ENCODE measurements around the gene OAT. TPM values are rescaled to one million over a fixed set of nuclear protein-coding genes. Genes with fewer than 3 reads are reported as not detected.

The OAT gene
- total RNA-seq, 1 donor from 2014 or later: 35.0 TPM

DNA sequence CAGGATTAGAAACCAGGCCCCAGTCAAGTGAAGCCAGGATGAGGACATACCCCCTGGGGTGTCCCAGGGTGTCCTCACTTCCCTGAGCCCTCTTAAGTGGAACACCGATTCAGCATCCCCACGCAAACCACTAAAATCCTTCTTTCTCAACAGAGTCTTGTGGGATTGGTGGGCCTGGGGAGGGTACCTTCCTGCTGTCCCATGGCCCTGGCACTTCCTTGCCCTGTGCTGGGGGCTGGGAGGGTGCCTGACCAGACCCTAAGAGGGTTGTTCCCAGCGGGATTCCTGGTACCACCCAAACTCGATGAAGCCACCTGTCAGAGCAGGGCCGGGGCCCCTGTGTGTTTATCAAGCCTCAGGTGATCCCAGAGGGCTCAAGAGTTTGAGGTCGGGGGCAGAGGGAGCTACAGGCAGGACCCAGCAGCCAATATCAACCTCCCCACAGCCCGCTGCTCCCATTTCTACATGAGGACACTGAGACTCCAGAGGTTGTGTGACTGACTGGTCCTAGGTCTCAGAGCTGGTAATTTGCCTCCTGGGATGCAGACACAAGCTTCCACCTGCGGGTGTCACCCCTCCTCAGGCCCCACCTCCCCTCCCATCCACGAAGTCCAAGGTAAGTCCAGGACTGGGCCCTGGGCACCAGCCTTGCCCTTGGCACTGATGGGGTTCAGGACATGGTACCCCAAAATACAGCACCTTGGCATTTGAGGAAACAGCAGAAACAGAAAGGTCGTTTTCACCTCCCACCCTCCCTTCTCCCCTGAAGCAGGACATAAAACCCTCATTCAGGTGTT is 31.4 kb downstream of the OAT start:
- Mint-ChIP-seq H3K27me3 (peaks cover 26% of the 10 kb centered on the region), H3K36me3 (ENCODE audit: insufficient read depth) (no peaks in the 10 kb centered on the region), H3K9me3 (ENCODE audit: low read depth) (no peaks in the 10 kb centered on the region), H3K4me3 (ENCODE audit: low read depth) (peak overlapping the region; percentile 41), H3K27ac (no peak overlapping the region), H3K4me1 (ENCODE audit: low read depth) (no peaks in the 10 kb centered on the region)
- DNase-seq (ENCODE audit: low spot score, unreplicated experiment): no peak
- TF ChIP-seq, protein P1, sequence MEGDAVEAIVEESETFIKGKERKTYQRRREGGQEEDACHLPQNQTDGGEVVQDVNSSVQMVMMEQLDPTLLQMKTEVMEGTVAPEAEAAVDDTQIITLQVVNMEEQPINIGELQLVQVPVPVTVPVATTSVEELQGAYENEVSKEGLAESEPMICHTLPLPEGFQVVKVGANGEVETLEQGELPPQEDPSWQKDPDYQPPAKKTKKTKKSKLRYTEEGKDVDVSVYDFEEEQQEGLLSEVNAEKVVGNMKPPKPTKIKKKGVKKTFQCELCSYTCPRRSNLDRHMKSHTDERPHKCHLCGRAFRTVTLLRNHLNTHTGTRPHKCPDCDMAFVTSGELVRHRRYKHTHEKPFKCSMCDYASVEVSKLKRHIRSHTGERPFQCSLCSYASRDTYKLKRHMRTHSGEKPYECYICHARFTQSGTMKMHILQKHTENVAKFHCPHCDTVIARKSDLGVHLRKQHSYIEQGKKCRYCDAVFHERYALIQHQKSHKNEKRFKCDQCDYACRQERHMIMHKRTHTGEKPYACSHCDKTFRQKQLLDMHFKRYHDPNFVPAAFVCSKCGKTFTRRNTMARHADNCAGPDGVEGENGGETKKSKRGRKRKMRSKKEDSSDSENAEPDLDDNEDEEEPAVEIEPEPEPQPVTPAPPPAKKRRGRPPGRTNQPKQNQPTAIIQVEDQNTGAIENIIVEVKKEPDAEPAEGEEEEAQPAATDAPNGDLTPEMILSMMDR (IDR thresholded peaks at IDR 0.05; ENCODE audit: unreplicated experiment): no peak

DNA sequence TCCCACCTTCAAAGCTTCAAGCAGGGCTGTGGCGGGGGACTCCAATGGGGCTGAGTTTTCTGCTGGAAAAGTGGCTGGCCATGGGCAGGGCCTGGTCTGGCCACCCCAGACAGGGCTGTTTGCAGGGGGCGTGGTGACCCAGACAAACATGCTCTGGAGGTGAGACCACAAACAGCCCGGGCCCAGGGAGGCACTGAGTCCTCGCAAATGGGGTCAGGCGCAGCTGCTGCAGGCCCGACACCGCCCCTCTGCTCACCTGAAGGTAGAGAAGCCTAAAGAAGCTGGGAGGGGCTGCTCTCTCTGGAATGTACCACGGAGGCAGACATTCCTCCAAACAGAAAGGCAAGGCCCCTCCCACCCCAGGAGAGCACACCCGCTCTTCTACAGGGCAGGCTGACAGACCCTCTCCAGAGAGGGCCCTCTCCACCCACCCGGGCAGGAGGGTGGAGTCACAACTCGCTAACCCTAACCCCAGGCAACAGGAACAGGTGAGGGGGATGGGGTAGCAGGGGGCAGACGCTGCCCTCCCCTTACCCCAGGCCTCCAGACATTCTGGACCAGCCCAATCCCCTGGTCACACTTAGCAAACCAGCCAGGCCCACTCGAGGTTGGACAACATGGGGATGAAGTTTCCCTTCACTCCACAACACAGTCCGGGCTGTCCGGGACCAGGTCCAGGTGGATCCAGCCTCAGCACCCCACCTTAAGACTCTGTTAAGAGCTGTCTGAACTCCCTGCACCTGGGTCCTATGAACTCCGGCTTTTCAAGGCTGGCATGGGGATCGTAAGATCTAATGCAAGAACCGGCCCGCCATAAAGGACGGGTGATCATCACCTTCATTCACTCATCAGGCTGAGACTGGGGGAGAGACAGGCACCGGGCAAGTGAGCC is 32.3 kb downstream of the OAT start:
- DNase-seq (ENCODE audit: low spot score, unreplicated experiment): peak; percentile 29
- Mint-ChIP-seq H3K4me1 (ENCODE audit: low read depth) (peaks cover 2% of the 10 kb centered on the region), H3K4me3 (ENCODE audit: low read depth) (no peak overlapping the region), H3K27me3 (peaks cover 24% of the 10 kb centered on the region), H3K9me3 (ENCODE audit: low read depth) (no peaks in the 10 kb centered on the region), H3K27ac (no peak overlapping the region), H3K36me3 (ENCODE audit: insufficient read depth) (no peaks in the 10 kb centered on the region)
- TF ChIP-seq, protein P1 (IDR thresholded peaks at IDR 0.05; ENCODE audit: unreplicated experiment): no peak

DNA sequence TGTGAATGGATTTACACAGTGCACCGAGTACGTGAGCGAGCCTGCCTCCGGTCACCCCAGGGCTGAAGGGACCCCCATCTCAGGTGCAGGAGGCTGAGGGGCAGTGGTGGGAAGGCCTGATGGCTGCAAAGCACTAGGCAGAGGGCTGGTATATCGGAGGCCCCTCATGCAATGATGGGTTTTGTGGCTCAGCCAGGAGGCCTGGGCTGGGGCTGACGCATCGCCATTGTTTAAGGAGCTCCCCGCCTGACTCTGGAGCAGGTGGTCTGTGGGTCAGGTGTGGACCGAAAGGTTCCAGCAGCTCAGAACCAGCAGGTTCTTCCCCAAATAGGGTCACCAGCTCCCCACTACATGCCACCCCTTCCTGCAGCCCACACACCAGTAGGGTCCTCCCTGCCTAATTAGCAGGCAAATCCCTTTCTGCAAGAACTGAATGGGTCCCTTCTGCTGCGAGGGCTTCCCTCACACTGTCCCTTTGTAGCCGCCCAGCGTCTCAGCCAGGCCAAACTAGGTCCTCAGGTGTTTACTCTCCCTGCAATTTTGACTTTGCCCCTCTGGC is 33.0 kb downstream of the OAT start:
- TF ChIP-seq, protein P1 (IDR thresholded peaks at IDR 0.05; ENCODE audit: unreplicated experiment): no peak
- H3K36me3 Mint-ChIP-seq (ENCODE audit: insufficient read depth): no peaks in the 10 kb centered on the region
- peaks cover 30% of the 10 kb centered on the region for H3K27me3 Mint-ChIP-seq
- H3K4me1 Mint-ChIP-seq (ENCODE audit: low read depth): peaks cover 9% of the 10 kb centered on the region
- no peak for DNase-seq (ENCODE audit: low spot score, unreplicated experiment)
- no peak overlapping the region for H3K27ac Mint-ChIP-seq
- H3K9me3 Mint-ChIP-seq (ENCODE audit: low read depth): no peaks in the 10 kb centered on the region
- no peak overlapping the region for H3K4me3 Mint-ChIP-seq (ENCODE audit: low read depth)

DNA sequence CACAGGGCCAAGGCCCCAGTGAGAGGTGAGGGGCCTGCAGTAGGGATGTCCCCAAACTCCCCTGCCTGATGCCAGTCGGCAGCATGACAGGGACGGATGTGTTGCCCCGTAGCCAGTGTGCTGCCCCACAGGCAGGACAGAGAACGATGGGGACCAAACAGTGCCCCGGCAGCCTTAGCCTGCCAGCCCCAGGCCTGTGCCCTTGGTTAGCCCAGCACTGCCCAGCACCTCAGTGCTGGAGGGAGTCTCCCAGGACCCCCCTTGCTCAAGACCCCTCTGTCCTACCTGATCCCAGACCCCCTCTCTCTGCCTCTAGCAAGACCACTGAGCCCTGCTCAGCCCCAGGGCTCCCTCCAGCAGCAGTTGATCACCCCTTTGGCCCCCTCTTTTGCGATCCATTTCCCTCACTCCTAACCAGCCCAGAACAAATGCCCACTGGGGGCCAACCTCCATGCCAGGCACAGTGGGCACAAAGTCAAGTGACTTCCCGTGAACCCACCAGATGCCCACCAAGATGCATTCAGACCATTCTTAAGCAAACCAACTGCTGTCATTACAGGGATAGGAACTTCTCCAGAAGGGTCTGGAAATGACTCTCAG is 34.0 kb downstream of the OAT start:
- no peaks in the 10 kb centered on the region for H3K36me3 Mint-ChIP-seq (ENCODE audit: insufficient read depth)
- peaks cover 11% of the 10 kb centered on the region for H3K4me1 Mint-ChIP-seq (ENCODE audit: low read depth)
- H3K4me3 Mint-ChIP-seq (ENCODE audit: low read depth): no peak overlapping the region
- no peak overlapping the region for H3K27ac Mint-ChIP-seq
- H3K9me3 Mint-ChIP-seq (ENCODE audit: low read depth): no peaks in the 10 kb centered on the region
- peaks cover 30% of the 10 kb centered on the region for H3K27me3 Mint-ChIP-seq
- TF ChIP-seq, protein P1 (IDR thresholded peaks at IDR 0.05; ENCODE audit: unreplicated experiment): no peak
- no peak for DNase-seq (ENCODE audit: low spot score, unreplicated experiment)

DNA sequence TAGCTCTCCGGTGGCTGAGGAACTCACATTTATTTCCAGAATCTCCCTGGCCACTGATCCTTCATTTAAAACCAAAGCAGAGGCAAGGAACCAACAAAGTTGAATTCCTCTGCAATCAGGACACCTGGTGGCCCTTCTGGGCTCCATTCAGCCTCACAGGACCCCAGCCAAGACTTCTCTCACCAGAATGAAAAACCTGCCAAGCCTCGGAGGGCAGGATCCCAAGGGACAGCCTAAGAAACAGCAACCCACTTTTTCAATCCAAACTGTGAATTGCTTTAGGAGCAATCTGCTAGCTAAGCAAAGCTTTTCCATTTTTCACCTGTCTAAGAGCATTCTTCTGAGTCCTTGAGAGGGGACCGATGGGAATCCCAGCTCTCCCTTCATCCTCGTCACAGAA is 34.6 kb downstream of the OAT start:
- no peak for DNase-seq (ENCODE audit: low spot score, unreplicated experiment)
- Mint-ChIP-seq H3K4me3 (ENCODE audit: low read depth) (no peak overlapping the region), H3K36me3 (ENCODE audit: insufficient read depth) (no peaks in the 10 kb centered on the region), H3K27me3 (peaks cover 35% of the 10 kb centered on the region), H3K9me3 (ENCODE audit: low read depth) (no peaks in the 10 kb centered on the region), H3K4me1 (ENCODE audit: low read depth) (peaks cover 11% of the 10 kb centered on the region), H3K27ac (no peak overlapping the region)
- TF ChIP-seq, protein P1 (IDR thresholded peaks at IDR 0.05; ENCODE audit: unreplicated experiment): no peak

All from progenitor cell of endocrine pancreas (in vitro differentiated cells).